GM10266 (cell line): Measurements from ENCODE around the gene MN1.

Source experiments
- DNase-seq: peaks from one replicate; pipeline ENCODE4 v3.0.0; 2012; ENCODE audit errors: extremely low spot score
- CTCF ChIP-seq: IDR thresholded peaks from 2 replicates; pipeline ENCODE4 v1.5.1; 2012; ENCODE audit warnings: mild to moderate bottlenecking, low read depth; ENCODE audit not compliant: control insufficient read depth, insufficient read depth; ENCODE audit errors: missing control alignments

MN1 gene

GRCh38 chr22:27775758-27776649 lies 25.6 kb downstream of the MN1 start:
- TF ChIP-seq CTCF, result no peak
- DNase-seq, result no peak

GRCh38 chr22:27775087-27775698 lies 26.4 kb downstream of the MN1 start:
- no peak for TF ChIP-seq CTCF
- DNase-seq, result no peak

- TF ChIP-seq CTCF, result no peak
Observed at GRCh38 chr22:27774200-27774599, 27.4 kb downstream of the MN1 start.

GRCh38 chr22:27772984-27773498 lies 28.5 kb downstream of the MN1 start:
- no peak for DNase-seq
- no peak for TF ChIP-seq CTCF

More at GRCh38 chr22:27774200-27774599, 27.4 kb downstream of the MN1 start:
- no peak for DNase-seq

GRCh38 chr22:27772081-27772983 lies 29.2 kb downstream of the MN1 start:
- no peak for DNase-seq
- no peak for TF ChIP-seq CTCF

GRCh38 chr22:27771637-27772036 lies 29.9 kb downstream of the MN1 start:
- no peak for DNase-seq
- TF ChIP-seq CTCF, result no peak
